ENCODE results near the gene HEPACAM.
A peak's percentile ranks its signal among the peaks of the same experiment; 100 is the strongest.
"Not testable (repeated sequence)": the region's sequence is repeated elsewhere in the genome, so short reads cannot be mapped to it uniquely, and the experiment has no call there.

HEPACAM gene, protein sequence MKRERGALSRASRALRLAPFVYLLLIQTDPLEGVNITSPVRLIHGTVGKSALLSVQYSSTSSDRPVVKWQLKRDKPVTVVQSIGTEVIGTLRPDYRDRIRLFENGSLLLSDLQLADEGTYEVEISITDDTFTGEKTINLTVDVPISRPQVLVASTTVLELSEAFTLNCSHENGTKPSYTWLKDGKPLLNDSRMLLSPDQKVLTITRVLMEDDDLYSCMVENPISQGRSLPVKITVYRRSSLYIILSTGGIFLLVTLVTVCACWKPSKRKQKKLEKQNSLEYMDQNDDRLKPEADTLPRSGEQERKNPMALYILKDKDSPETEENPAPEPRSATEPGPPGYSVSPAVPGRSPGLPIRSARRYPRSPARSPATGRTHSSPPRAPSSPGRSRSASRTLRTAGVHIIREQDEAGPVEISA

DNA sequence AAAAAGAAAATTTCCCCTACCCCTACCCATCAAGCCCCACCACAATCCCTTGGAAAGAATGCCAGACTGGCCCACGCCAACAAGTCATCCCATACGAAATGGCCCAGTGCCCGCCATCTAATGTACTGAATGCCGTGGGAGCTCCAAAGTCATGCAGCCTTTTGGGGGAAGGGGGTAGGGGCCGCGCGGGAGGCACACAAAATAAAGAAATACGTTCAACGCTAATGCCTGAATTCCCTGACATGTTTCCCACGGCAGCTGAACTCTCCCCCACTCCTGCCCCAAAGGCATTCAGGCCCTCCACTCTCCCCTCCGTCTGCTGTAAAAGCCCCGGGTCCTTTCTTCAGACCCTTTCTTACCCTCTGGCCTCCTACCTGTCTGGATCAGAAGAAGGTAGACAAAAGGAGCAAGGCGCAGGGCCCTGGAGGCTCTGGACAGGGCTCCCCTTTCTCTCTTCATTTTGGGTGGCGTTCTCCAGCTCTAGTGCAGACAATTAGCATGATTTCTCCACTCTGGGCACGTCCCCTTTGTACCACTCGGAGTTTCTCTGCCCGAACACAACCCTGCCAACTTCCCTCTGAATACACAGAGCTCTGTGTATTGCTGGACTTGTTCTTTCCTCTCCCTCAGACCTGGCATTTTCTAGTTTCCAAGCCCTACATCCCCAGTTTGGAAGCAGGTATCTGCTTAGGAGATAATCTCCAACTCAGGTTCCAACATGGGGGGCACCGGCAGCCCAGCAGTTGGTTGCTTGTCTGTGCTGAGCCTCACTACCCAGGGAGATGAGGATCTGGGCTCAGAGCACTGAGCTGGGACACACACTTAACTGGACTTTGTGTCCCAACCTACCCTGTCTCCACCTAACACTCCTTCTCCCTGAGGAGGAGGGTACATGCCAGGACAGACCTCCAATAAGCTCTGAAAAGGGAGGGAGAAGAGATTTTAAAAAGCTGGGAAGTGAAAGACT is at the start of gene HEPACAM:
Gene HEPACAM (minus strand): TSS at position 500 of the 967 bp plus-strand sequence. CDS start 41 bp downstream, at position 459.
- no peak for FAIRE-seq

DNA sequence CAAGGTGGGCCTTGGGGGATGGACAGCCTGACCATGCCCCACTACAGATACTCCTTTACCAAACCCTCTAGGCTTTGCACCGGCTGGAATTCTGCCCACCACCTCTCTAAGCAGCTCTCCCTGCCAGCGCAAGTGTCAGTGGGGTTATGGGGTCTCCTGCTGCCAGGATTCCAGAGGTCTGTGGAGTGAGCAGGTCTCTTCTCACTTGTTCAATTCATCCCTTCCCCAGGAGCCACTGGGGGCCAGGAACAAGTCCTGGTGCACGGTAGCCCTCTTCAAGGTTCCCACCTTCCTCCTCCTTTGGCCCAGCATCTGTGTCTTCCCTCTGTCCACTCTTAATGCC is 48.6 kb upstream of the HEPACAM start:
- FAIRE-seq: no peak

DNA sequence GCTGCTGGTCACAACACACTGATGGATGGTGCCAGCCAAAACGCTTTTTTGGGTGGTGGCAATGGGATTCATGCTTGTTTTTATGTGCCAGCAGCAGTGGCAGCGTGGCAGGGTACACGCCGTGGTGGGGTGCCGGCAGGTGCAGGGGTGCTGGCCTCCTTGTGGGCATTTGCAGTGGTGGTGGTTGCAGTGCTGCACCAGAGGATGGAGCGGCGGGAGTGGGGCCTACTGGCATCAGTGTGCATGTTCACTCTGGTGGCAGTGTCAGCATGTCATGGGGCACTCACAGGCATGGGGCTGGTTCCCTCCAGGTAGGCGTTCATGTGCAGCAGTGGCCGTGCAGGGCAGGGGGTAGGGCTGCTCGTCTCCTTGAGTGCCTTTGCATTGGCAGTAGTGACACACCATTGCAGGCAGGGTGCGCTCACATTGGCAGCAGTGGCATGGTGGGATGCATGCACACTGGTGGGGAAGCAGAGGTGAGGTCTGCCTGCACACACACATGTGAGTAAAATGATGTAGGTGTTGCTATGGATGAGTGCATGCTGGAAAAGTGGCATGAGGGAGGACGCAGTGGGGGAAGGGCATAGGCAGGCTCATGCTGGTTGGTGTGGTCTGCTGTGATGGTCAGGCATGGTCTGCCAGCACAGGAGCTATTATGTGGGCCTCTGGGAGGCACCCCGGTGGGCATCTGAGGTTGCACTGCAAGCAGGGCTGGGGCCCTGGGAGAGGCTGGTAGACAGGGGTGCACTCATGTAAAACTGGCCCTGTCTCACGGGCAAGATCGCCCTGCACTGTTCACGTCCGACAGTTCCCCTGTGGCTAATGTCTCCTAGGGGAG is 48.0 kb upstream of the HEPACAM start:
- no peak for FAIRE-seq

DNA sequence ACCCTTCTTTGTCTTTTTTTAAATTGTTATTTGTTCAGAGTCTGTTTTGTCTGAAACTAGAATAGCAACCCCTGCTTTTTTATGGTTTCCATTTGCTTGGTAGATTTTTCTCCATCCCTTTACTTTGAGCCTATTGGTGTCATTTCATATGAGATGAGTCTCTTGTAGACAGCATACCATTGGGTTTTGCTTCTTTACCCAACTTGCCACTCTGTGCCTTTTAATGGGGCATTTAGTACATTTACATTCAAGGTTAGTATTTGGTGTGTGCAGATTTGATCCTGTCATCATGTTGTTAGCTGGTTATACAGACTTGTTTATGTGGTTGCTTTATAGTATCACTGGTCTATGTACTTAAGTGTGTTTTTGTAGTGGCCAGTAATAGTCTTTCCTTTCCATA is 46.2 kb upstream of the HEPACAM start:
- no peak for FAIRE-seq

DNA sequence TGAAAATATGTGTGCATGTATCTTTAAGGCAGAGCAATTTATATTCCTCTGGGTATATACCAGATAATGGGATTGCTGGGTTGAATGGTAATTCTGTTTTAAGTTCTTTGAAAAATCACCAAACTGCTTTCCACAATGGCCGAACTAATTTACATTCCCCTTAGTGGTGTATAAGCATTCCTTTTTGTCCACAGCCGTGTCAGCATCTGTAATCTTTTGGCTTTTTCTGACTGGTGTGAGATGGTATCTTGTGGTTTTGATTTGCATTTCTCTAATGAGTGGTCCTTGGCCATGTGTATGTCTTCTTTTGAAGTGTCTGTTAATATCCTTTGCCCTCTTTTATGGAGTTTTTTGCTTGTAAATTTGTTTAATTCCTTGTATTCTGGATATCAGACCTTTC is 42.5 kb upstream of the HEPACAM start:
- no peak for FAIRE-seq

DNA sequence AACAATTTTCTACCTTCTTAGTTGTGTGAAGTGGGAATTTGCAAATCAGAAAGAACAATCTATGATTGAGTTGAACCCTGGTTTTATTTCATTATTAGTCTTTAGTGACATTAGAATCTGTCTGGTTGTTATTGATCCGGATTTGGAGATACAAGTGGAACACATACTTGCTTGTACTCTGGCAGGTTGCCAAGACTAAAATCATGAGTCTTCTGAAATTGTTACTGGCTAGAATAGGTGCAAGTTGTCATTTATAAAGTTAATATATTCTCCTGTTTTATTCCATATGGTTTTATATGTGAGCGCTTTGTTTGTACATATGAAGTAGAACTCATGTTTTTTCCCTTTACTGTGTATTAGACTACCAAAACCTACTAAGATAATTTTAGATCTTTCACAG is 41.2 kb upstream of the HEPACAM start:
- no peak for FAIRE-seq

DNA sequence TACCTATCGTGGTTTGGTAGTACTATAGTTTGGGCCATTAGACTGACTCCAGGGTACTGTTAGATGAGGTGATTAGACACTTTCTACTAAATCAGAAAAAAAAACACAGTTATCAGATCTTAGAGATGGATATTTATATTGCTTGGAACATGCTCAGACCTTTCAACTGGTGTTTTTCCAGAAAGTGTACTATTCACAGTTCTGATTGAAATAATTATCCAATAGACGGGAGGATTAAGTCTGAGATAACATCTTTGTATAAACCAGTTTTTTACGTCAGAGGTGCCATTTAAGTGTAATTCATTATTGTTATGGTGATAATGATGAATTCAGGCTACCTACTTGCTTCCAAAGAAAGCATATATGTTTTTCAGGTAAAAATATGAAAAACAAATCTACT is 40.7 kb upstream of the HEPACAM start:
- FAIRE-seq: no peak

DNA sequence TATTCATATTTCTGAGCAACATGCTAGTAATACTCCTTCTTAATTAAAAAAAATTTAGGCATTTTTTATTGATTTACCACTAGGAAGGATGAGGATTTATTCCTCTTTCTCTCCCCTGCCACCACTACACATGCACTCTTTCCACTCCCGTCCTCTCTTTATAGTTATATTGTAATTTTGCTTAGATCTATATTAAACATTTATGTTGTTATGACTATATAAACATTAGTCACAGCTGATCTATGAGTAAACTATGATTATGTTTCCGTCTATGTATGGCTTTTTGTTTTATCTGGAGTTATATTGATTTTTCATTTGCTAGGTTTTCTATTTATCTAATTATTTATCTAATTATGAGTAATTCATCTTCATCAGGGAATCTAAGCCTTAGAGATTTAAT is 36.0 kb upstream of the HEPACAM start:
- peak; percentile 6 for FAIRE-seq

DNA sequence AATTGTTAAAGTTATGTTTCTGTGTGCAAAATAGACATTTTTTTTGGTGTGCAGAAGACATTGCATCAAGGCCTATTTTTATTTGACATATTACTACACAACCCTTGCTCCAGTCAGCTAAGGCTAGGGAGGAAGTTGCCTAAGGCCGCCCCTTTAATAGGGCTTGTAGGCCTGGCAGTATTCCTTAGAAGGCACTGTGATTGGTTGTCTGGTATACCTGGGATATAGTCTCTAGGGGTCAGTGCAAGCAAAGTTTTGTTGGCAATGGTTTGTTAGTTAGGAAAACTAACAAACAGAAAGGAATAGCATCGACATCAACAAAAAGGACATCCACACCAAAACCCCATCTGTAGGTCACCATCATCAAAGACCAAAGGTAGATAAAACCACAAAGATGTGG is 35.1 kb upstream of the HEPACAM start:
- FAIRE-seq: no peak

DNA sequence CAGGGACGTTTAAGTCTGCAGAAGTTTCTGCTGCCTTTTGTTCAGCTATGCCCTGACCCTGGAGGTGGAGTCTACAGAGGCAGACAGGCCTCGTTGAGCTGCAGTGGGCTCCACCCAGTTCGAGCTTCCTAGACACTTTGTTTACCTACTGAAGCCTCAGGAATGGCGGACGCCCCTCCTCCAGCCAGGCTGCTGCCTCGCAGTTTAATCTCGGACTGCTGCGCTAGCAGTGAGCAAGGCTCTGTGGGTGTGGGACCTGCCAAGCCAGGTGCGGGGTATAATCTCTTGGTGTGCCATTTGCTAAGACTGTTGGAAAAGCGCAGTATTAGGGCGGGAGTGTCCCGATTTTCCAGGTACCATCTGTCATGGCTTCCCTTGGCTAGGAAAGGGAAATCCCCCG is 32.4 kb upstream of the HEPACAM start:
- FAIRE-seq: not testable (repeated sequence)

DNA sequence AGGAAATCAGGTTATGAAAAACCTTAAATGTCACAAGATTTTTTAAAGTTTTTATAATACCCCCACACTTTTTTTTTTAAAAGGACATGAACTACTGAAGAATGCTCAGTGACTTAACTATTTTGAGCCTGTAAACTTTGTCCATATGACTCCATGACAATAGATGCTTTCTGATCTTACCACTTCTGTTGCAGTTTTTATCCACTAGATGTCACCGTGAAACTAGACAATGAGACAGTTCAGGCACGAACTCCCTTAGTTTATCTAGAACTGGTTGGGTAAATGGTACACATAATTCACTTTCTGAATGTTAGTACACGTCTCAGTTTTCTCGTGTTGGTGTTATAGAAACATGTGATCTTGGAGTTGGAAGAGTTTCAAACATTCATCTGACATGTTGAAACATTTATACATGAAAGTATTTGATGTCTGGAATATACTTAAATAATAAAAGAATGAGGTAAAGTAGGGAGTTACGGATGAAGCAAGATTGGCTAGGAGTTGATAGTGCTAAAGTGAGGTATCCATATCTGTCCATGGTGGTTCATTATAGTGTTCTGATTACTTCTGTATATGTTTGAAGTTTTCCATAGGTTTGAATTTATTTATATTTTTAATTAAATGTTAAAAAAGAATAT is 26.2 kb upstream of the HEPACAM start:
- peak; percentile 98 for FAIRE-seq

DNA sequence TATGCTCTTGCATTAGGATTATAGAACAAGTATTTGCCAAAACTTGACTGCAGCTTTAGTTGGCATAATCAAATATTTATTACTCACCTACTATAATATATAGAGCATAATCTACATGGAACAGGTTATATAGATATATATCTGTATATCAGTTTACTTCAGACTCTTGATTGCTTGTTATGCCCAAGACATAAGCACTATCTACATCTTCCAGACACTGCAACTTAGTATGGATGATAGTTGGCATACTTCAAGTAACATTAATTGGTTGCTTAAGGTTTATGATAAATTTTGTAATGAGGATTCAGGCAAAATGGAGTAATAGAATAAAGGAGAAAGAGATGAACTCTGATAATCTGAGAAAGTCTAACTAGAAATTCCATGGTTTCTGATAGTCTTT is 19.2 kb upstream of the HEPACAM start:
- FAIRE-seq: no peak

DNA sequence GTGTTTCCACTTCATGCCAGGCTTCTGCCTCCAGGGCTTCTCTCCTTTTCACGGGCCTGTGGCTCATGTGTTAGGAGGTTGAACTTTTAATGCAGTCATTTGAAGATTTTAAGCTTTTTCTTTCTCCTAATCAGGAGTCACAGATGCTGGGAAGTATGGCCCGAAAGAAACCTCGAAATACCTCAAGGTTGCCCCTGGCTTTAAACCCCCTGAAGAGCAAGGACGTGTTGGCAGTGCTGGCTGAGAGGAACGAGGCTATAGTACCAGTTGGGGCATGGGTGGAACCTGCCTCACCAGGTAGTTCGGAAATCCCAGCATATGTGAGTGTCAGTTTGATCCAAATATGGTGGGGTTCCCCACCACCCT is 18.7 kb upstream of the HEPACAM start:
- FAIRE-seq: no peak

DNA sequence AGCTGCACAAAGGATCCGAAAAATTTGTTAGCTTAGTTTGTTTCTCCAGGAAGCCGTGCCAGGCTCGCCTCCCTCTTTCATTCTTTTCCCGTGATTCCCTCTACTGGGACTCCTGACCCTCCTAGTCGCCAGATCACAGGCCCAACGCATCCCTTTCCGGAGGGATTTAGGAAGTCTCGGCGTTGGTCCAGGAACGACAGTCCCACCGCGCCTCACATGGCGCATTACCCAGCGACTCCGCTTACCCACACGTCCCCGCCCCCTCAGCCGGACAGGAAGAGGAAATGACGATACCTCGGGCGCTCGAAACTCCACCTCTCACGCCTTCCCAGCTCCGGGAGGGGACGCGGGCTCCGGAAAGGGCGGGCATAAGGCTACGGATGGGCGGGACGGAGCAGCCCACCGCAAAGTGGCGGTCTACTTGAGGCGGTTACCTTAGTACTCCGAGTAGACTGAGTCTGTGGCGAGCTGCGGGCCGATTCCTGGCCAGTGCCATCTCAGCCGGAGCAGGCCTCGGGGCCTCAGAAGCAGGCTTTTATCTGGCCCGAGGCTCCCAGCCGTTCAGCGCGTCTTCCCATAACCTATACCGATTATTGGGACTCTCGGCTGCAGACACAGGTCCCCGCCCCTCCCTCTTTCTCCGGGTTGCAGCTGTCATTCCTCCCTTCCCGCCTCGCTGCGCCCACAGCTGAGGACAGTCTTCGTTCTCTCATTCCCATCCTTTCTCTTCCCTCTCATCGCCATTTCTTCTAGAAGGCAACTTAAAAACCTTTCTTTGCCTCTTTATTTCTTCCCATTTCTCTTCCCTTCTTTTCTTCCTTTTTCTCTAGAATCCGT is 18.1 kb upstream of the HEPACAM start, which contains the start of gene CCDC15:
Gene CCDC15 (plus strand): TSS at position 450 of the 837 bp plus-strand sequence. CDS start 531 bp downstream, outside the sequence.
- FAIRE-seq: peak; percentile 98

DNA sequence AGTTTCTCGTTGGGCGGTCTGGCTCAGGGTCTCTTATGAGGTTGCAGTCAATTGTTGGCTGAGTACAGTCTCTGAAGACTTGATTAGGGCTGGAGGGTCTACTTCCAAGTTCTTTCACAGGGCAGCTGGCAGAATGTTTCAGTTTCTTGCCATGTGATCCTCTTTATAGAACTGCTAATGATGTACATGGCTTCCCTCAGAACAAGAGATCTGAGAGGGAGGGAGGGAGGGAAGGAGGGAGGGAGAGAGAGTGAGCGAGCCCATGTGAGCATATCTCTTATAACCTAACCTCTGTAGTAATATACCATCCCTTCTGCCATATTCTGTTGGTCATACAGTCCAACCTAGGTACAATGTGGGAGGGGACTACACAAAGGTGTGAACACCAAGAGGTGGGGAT is 15.5 kb upstream of the HEPACAM start:
- FAIRE-seq: no peak

DNA sequence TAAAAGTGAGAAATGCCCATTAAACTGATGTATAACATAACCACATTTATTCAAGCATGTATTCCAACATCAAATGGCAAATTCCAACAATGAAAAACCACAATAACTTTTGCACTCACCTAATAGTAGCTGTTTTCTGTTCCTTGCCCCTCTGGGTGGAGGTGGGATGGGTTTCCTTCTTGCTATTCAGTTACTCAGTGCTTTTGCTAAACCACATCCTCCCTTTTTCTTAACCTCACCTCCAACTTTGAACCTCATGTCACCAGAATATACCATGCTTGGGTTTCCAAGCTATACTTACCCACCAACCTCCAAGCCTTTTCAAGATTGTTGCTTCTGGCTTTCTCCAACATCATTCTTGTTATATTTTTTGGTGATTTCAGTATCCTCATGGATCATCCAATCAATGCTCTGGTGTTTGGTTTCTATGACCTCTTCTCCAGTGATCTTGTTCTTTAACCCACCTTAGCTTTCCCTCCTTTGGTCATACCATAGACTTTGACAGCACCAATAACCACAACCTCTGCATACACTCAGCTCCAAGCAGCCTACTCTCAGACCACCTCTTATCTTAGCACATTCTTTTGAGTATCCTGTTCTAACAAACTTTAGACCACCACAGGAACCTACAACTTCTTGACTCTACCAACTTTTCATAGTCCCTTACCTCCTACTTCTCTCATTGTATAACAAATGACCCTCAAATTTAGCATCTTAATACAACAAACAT is 14.9 kb upstream of the HEPACAM start:
- FAIRE-seq: no peak

DNA sequence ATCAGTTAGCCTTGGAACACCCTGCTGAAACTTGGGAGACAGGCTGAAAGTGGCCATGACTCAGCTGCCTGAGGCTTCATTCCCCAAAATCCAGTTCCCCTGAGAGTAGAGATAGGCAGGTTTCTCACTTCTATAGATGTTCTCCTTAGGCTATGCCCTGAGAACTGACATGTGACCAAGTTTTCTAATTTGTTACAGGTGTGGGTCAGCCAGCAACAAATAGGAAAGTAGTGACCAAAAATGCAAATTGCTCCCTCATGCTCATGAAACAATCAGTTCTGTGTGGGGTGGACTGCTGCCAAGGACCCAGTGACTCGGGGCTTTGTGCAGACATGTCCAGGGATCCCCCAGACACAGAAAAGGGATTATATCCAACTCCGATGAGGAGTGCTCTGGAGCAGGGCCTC is 10.9 kb upstream of the HEPACAM start:
- no peak for FAIRE-seq

DNA sequence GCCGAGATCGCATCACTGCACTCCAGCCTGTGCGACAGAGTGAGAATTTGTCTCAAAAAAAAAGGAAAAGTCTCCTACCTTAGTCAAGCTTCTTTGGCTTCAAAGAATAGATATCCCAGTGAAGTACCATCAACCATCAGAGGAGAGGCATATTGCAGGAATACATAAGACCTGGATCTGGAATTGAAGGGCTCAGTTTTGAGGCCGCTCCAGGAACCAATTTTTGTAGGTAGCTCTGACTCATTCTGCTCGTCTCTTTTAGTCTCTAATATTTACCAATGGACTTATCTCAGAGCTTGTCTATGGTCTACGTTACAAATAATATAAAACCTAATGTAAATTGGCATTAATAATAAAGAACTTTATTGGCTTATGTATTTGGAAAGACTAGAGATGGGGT is 10.0 kb upstream of the HEPACAM start:
- FAIRE-seq: no peak

DNA sequence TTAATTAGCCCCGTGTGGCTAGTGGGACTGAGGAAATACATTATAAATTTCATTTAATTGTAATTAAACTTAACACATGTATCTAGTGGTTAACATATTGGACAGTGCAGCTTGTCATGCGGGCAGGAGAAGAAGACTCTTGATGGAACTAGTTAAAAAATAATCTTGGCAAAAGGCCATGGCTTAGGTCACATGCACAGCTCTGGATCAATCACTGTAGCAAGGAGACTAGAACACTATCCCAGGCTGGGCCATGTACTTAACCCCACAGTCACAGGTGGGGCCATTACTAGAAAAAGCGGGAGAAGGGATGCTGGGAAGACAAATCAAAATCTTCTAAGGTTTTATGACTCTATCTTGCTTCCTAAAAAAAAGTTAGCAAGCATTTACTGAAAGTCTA is 8.7 kb upstream of the HEPACAM start:
- no peak for FAIRE-seq

DNA sequence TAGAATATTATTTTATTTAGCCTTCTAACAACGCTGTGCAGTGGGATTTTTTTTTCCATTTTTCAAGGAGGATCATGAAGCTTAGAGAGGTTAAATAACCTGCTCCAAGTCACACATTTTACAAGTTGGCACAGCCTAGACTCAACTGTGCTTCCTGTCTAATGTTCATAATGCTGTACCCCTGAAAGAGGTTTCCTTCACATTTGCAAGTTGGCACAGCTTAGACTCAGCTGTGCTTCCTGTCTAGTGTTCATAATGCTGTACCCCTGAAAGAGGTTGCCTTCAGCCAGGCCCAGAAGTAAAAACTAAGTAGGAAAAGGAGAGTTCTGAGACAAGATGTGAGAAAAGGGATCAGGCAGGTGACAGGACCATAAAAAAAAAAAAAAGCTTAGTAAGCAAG is 7.9 kb upstream of the HEPACAM start:
- FAIRE-seq: no peak

DNA sequence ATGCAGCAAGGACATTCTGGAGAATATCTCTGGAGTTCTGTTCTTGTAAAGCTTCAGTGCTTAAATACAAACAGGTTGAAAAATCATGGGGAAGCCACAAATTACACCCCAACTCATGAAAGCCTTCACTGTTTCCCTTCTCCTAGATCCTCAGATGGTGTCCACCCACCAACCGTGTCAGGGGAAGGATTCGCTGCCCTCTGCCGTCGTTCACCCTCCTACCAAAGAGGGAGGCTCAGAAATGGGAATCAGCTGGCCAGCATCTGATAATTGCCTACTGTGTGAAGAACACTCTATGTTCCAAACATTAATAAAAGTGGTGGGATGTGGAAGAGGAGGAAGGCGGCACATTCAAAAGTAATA is 7.4 kb upstream of the HEPACAM start:
- FAIRE-seq: no peak

Measured in A204.1 (cell line).